Stomach (tissue), 9 donors: ENCODE measurements around the gene ISCA2. TPM values are rescaled to one million over a fixed set of nuclear protein-coding genes. Genes with fewer than 3 reads are reported as not detected.

Source experiments
- DNase-seq, 2 donors: peaks; one replicate each; pipeline versions ENCODE4 v3.0.0 to v3.0.0-alpha.2; 2013 to 2019
- H3K27ac ChIP-seq, 5 donors: fragments of 200-600 bp in 4 of 5; sonication (generic) in 4 of 5; one replicate each; pipeline ENCODE4 v1.5.1; 2013 to 2019; ENCODE audit warnings: mild to moderate bottlenecking in 1 of 5, moderate library complexity in 1 of 5
- H3K27me3 ChIP-seq, 3 donors: fragments of 200-600 bp; sonication (generic); one replicate each; pipeline ENCODE4 v1.5.1; 2017 to 2019; ENCODE audit warnings: mixed run types in 1 of 3
- H3K36me3 ChIP-seq, 4 donors: fragments of 200-600 bp; sonication (generic); 1 replicate in 3 of 4; 2 replicates in 1 of 4; pipeline ENCODE4 v1.5.1; 2016 to 2019
- H3K4me1 ChIP-seq, 4 donors: fragments of 200-600 bp; sonication (generic); one replicate each; pipeline ENCODE4 v1.5.1; 2016 to 2019
- H3K4me3 ChIP-seq, 4 donors: fragments of 200-600 bp; sonication (generic) in 3 of 4; one replicate each; pipeline ENCODE4 v1.5.1; 2016 to 2019; ENCODE audit warnings: mild to moderate bottlenecking in 1 of 4
- H3K9me3 ChIP-seq, 4 donors: fragments of 200-600 bp; sonication (generic); one replicate each; pipeline ENCODE4 v1.5.1; 2016 to 2019
- CTCF ChIP-seq, 7 experiments: fragments of 450-650 bp in 4 of 7; fragments of 200-600 bp in 3 of 7; sonication (generic) in 3 of 7; IDR thresholded peaks; one replicate each; pipeline ENCODE4 v1.5.1; 2016 to 2019; ENCODE audit warnings: antibody characterized with exemption in 7 of 7, control low read depth in 2 of 7, mild to moderate bottlenecking in 1 of 7
- EP300 ChIP-seq: sonication (generic); formaldehyde crosslinking; IDR thresholded peaks from one replicate; pipeline ENCODE4 v1.6.1; 2017; ENCODE audit warnings: antibody characterized with exemption
- POLR2A ChIP-seq, 4 donors: fragments of 450-650 bp; IDR thresholded peaks; one replicate each; pipeline ENCODE4 v1.6.1; 2016; ENCODE audit warnings: antibody characterized with exemption in 4 of 4, control low read depth in 2 of 4, mild to moderate bottlenecking in 1 of 4, moderate library complexity in 1 of 4
- POLR2AphosphoS5 ChIP-seq, 3 donors: sonication (generic); formaldehyde crosslinking; IDR thresholded peaks; one replicate each; pipeline ENCODE4 v1.6.1; 2016; ENCODE audit warnings: antibody characterized with exemption in 3 of 3
- WGBS, 5 donors: extraction: QIAGEN DNeasy Blood & Tissue Kit in 3 of 5; methylation state at CpG; one replicate each; pipeline versions ENCODE4 v1.1.5 to v1.1.7; 2013 to 2018; 5-methylcytosine and 5-hydroxymethylcytosine counted together
- intact Hi-C: fragments of 100-400 bp; cut with DNase I; formaldehyde crosslinking; loops from one replicate; pipeline ENCODE4 v1.15.1; 2023; ENCODE audit warnings: low total_unique reads
- polyA plus RNA-seq, 3 donors: library from polyadenylated mRNA; stranded (reverse); fragments of 200-250 nt; gene quantifications; one replicate each; pipeline ENCODE4 v1.2.3, GENCODE V29; 2013
- total RNA-seq, 5 donors: library from RNA; depleted of rRNA; stranded (reverse); fragments of >200 nt; gene quantifications; one replicate each; pipeline versions ENCODE4 v1.1.0 to v1.2.3, GENCODE V29; 2014 to 2016
- donor health status: healthy with polysubstance abuse.
- donor health status: Bipolar disorder and iron deficiency.
- donor health status: healthy.

Gene ISCA2
- total and polyA plus RNA-seq, 8 donors = 15.2 to 34.3 (median 25.0) TPM; not detected in 2

GRCh38 chr14:74539503-74539902 lies 45.9 kb downstream of the ISCA2 start:
- no peaks in the 10 kb centered on the region for H3K4me1 ChIP-seq
- TF ChIP-seq EP300 (no peak), POLR2AphosphoS5 (IDR thresholded peaks at IDR 0.05) (no peak), POLR2A (IDR thresholded peaks at IDR 0.05) (no peak), CTCF (IDR thresholded peaks at IDR 0.05) (no peak)
- H3K27me3 ChIP-seq = peaks cover 0 to 6% (median 0%) of the 10 kb centered on the region in 3 donors
- no peak overlapping the region for H3K27ac ChIP-seq
- H3K36me3 ChIP-seq = peaks cover 0 to 6% (median 0%) of the 10 kb centered on the region in 4 donors
- no peak overlapping the region for H3K4me3 ChIP-seq
- WGBS, 5 donors = 73 to 85% (median 77%) methylated on average over 4 of the region's 4 CpGs
- no peaks in the 10 kb centered on the region for H3K9me3 ChIP-seq
- intact Hi-C loops = no loop called here
- DNase-seq = no peak

GRCh38 chr14:74541225-74541624 lies 47.7 kb downstream of the ISCA2 start:
- 81 to 89% (median 86%) methylated on average over 3 of the region's 3 CpGs for WGBS, 5 donors
- no peaks in the 10 kb centered on the region for H3K4me1 ChIP-seq
- TF ChIP-seq POLR2A (IDR thresholded peaks at IDR 0.05) (no peak), EP300 (no peak), POLR2AphosphoS5 (IDR thresholded peaks at IDR 0.05) (no peak), CTCF (IDR thresholded peaks at IDR 0.05) (no peak)
- intact Hi-C loops = no loop called here
- no peaks in the 10 kb centered on the region for H3K27me3 ChIP-seq
- no peak for DNase-seq
- no peaks in the 10 kb centered on the region for H3K9me3 ChIP-seq
- H3K4me3 ChIP-seq = no peak overlapping the region
- peaks cover 0 to 6% (median 0%) of the 10 kb centered on the region in 4 donors for H3K36me3 ChIP-seq
- no peak overlapping the region for H3K27ac ChIP-seq

DNA sequence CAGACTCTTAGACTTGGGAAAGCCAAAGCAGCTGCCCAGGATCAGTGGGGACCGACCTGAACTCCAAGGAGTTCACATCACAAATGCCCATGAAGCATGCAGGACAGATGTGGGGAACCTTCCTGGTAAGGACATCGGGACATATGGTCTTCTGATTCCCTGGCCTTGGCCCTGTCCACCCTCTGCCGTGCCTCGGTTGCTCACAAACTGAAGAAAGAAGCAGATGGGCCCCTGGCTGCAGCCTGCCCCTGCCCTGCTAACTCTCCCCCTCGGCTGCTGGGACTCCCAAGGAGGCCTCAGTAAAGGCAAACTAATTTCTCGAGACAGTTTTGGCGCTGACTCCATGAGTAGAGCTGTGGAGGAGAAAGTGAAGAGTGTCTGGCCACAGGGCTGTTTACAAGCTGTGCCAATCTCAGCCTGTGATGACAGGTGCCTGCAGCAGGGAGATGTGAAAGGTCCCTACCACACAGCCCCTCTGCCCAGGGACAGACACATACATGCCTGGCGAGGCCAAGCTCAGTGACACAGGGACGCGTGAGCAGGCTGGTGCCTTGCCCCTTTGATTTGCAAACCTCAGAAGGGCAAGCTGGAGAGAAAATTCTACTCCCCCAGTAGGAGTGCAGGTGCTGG lies 48.6 kb downstream of the ISCA2 start:
- no peak for DNase-seq
- 81 to 89% (median 87%) methylated on average over 10 of the region's 10 CpGs for WGBS, 5 donors
- Histone ChIP-seq H3K27me3 (no peaks in the 10 kb centered on the region), H3K9me3 (no peaks in the 10 kb centered on the region), H3K36me3 (peaks cover 0 to 12% (median 0%) of the 10 kb centered on the region in 4 donors), H3K4me1 (peaks cover 0 to 7% (median 0%) of the 10 kb centered on the region in 4 donors), H3K4me3 (no peak overlapping the region), H3K27ac (no peak overlapping the region)
- TF ChIP-seq CTCF (IDR thresholded peaks at IDR 0.05) (no peak), EP300 (no peak), POLR2A (IDR thresholded peaks at IDR 0.05) (no peak), POLR2AphosphoS5 (IDR thresholded peaks at IDR 0.05) (no peak)
- intact Hi-C loops = no loop called here

GRCh38 chr14:74543771-74544438 lies 50.3 kb downstream of the ISCA2 start:
- DNase-seq = no peak
- Histone ChIP-seq H3K27ac (no peak overlapping the region), H3K4me1 (peaks cover 0 to 7% (median 0%) of the 10 kb centered on the region in 4 donors), H3K36me3 (peaks cover 0 to 9% (median 0%) of the 10 kb centered on the region in 4 donors), H3K4me3 (no peak overlapping the region), H3K9me3 (no peaks in the 10 kb centered on the region), H3K27me3 (no peaks in the 10 kb centered on the region)
- no peak for TF ChIP-seq POLR2AphosphoS5 (IDR thresholded peaks at IDR 0.05)
- TF ChIP-seq CTCF (IDR thresholded peaks at IDR 0.05) = no peak
- no peak for TF ChIP-seq EP300
- no peak for TF ChIP-seq POLR2A (IDR thresholded peaks at IDR 0.05)
- intact Hi-C loops = no loop called here
- 73 to 89% (median 87%) methylated on average over 5 of the region's 5 CpGs for WGBS, 5 donors
